ENCODE data around the gene CLCN4.

The CLCN4 gene

GRCh38 chrX:10244915-10245622 is 88.3 kb downstream of the CLCN4 start:
- FAIRE-seq = no peak

- no peak for FAIRE-seq
These were observed 89.1 kb downstream of the CLCN4 start for GRCh38 chrX:10245886-10246285.

- FAIRE-seq = no peak
These were observed 89.5 kb downstream of the CLCN4 start for GRCh38 chrX:10246297-10246696.

- no peak for FAIRE-seq
These were observed 90.1 kb downstream of the CLCN4 start for GRCh38 chrX:10246846-10247245.

- FAIRE-seq = no peak
These were observed 98.0 kb downstream of the CLCN4 start for GRCh38 chrX:10254739-10255138.

- no peak for FAIRE-seq
These were observed 102.9 kb downstream of the CLCN4 start for GRCh38 chrX:10259716-10260115.

GRCh38 chrX:10265775-10266174 is 109.0 kb downstream of the CLCN4 start:
- FAIRE-seq = no peak

- FAIRE-seq = no peak
These were observed 121.9 kb downstream of the CLCN4 start for GRCh38 chrX:10278716-10279115.

- FAIRE-seq = no peak
These were observed 123.3 kb downstream of the CLCN4 start for GRCh38 chrX:10280071-10280470.

- FAIRE-seq = no peak
These were observed 125.7 kb downstream of the CLCN4 start for GRCh38 chrX:10282490-10282889.

- FAIRE-seq = no peak
These were observed 129.4 kb downstream of the CLCN4 start for GRCh38 chrX:10286195-10286594.
